ENCODE data around the gene KMT2C. TPM values are rescaled to one million over a fixed set of nuclear protein-coding genes. Genes with fewer than 3 reads are reported as not detected.

Gene KMT2C
- total RNA-seq, 1 donor: 39.7 TPM

DNA sequence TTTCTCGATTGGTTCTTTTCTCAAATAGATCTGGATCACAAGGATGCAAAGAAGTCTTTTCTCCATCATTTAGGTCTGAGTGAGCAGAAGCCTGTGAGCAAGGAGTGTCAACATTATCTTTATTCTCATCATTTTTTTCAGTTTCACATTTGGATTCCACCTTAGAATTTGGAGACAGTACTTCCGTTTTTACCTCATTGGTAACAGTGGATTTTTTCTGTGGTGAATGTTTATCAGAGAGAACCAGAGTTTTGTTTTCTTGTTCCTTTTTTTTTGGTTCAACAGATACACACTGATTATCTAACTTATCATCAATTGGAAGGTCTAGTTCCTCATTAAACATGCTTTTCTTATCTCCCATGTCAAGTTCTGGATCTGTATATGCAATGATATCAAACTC, 259.0 kb downstream of the KMT2C start:
- TF ChIP-seq, protein P1, sequence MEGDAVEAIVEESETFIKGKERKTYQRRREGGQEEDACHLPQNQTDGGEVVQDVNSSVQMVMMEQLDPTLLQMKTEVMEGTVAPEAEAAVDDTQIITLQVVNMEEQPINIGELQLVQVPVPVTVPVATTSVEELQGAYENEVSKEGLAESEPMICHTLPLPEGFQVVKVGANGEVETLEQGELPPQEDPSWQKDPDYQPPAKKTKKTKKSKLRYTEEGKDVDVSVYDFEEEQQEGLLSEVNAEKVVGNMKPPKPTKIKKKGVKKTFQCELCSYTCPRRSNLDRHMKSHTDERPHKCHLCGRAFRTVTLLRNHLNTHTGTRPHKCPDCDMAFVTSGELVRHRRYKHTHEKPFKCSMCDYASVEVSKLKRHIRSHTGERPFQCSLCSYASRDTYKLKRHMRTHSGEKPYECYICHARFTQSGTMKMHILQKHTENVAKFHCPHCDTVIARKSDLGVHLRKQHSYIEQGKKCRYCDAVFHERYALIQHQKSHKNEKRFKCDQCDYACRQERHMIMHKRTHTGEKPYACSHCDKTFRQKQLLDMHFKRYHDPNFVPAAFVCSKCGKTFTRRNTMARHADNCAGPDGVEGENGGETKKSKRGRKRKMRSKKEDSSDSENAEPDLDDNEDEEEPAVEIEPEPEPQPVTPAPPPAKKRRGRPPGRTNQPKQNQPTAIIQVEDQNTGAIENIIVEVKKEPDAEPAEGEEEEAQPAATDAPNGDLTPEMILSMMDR (IDR thresholded peaks at IDR 0.05; ENCODE audit: insufficient read depth, low read depth, low read length): no peak
- no peak overlapping the region for H3K4me3 ChIP-seq (ENCODE audit: low read depth, low read length)
- no peak for DNase-seq (ENCODE audit: low read depth)

DNA sequence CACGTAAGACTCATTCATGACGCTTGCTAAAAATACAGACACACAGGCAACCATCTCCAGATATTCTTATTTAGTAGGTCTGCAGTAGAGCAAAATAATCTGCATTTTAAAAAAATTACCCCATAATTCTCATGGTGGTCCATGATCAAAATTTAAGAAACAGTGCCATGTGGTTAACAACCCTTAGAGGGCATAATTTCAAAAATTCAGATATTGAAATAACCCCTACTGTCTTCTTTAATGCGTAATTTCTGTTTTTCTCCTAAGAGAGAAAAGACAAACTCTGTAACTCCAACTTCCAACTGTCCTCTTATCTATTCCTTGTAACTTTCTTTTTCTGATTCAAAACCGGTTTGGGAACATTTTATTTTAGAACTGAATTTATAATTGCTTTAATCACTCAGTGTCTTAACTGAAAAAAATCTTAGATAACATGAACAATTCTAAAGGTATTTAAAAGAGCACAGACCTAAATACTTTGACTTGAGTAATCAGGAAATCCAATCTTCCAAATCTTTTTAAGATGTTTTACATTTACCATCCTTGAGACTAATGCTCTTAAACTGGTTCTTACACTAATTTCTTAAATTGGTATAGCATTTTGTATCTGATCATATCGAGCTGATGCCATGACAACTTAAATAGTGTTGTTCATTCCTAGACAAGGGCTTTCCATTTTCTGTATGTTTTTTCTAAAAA, 262.3 kb downstream of the KMT2C start:
- DNase-seq (ENCODE audit: low read depth): no peak
- H3K4me3 ChIP-seq (ENCODE audit: low read depth, low read length): no peak overlapping the region
- TF ChIP-seq, protein P1 (IDR thresholded peaks at IDR 0.05; ENCODE audit: insufficient read depth, low read depth, low read length): no peak

DNA sequence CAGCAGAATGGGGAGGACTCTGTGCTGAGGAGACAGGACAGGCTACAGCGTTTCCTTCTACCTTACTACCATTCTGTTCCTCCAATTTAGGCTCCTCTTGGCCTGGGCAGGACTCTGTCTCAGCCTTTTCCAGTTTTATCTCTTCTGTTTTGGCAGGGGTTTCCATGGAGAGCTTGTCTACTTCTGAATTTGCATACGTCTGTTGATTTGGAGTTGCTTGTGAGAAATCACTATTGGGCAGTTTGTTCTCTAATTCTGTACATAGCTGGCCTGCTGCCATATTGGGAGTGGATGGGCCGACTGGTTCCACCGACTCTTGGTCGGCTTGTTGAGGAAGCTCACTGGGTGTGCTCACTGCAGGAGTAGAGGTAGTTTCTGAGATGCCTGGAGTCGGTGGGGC, 273.5 kb downstream of the KMT2C start:
- DNase-seq (ENCODE audit: low read depth): no peak
- H3K4me3 ChIP-seq (ENCODE audit: low read depth, low read length): no peak overlapping the region
- TF ChIP-seq, protein P1 (IDR thresholded peaks at IDR 0.05; ENCODE audit: insufficient read depth, low read depth, low read length): no peak

DNA sequence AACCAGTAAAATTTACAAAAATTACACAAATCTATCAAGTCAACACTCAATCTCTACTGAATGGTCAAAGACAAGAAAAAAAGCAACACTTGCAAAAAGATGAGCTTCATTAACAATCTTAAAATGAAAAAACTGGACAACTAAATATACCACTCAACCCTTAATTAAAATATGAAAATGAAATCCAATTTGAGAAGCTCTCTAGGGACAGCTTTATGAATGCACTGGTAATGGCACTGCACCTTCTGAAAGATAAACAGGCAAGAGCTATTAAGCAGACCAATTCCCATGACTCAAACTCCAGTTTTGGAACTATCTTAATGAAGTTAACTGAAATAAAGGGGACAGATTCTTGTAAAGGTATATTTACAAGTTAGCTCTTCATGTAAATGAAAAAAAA, 274.6 kb downstream of the KMT2C start:
- no peak for DNase-seq (ENCODE audit: low read depth)
- TF ChIP-seq, protein P1 (IDR thresholded peaks at IDR 0.05; ENCODE audit: insufficient read depth, low read depth, low read length): no peak
- H3K4me3 ChIP-seq (ENCODE audit: low read depth, low read length): no peak overlapping the region

DNA sequence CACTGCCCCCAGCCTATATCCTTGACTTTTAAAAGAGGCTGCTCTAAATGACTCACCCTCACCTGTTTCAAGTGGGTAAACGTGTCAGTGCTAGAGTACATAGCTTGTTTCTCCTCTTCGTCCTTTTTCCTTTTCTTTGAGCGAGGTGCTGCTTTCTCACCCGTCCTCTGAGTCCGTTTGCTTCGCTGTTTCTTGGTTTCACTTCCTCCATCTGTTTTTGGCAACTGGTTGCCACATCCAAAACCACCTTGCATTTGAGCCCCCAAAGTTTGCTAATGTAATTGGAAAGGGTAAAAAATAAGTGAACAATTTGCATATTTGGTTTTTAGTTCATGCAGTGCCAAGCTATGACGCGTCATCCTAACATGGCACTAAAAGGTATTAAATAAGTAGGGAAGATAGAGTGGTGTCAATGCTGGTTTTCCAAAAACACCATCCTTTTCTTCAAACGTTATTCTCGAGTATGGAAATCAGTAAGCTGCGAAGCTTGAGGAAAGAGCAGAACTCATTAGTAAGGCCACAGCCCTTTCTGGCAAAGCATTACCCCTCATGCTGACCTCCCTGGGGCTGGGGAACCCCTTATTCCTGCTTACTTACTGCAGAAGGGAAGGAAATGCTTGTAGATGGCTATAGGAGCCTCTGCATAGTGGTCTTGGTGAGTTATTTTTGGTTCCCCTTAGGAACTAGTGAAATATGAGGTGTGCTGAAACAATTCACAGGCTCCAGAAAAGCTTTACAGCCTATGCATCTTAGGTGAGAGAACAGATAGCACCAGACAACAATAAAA, 276.8 kb downstream of the KMT2C start:
- TF ChIP-seq, protein P1 (IDR thresholded peaks at IDR 0.05; ENCODE audit: insufficient read depth, low read depth, low read length): no peak
- no peak overlapping the region for H3K4me3 ChIP-seq (ENCODE audit: low read depth, low read length)
- no peak for DNase-seq (ENCODE audit: low read depth)

DNA sequence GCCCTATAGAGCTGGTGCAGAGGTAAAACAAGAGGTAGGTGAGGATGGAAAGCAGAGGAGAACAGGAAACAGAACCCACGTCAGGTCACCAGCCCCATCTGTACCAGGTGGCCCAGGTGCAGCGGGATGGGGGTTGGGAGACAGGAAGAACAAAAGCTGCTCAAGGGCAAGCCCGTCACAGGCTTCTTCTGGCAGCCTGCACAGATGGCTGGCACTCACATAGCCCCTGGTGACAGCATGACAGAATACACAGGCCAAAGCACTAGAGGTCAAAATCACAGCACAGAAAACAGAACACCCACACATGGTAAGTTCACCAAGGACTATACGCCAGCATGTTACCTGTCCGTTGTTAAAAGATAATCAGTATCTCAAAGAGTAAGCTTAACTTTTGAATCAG, 283.5 kb downstream of the KMT2C start:
- TF ChIP-seq, protein P1 (IDR thresholded peaks at IDR 0.05; ENCODE audit: insufficient read depth, low read depth, low read length): no peak
- H3K4me3 ChIP-seq (ENCODE audit: low read depth, low read length): no peak overlapping the region
- DNase-seq (ENCODE audit: low read depth): no peak
